Measurements from ENCODE around the gene RAB27A. TPM values are rescaled to one million over a fixed set of nuclear protein-coding genes. Genes with fewer than 3 reads are reported as not detected.

Gene RAB27A
- total and polyA plus RNA-seq, 2 of the 8 experiments (the other 6 are each of a cell fraction or from before 2014, with no cell fraction given) = 2.3 to 6.5 TPM

- no peak overlapping the region for H4K5ac ChIP-seq (ENCODE audit: insufficient read length, low read depth, low read length)
- no peaks in the 10 kb centered on the region for H3K4me1 ChIP-seq (replicated peaks in 1 of 4; ENCODE audit: control insufficient read depth in 3 of 4, insufficient read depth in 4 of 4, low read length in 3 of 4)
- H2BK12ac ChIP-seq (ENCODE audit: low read depth, low read length) = no peak overlapping the region
- no peak overlapping the region for H2BK120ac ChIP-seq (replicated peaks; ENCODE audit: low read depth, low read length)
- no peaks in the 10 kb centered on the region; a peak in 1 of 7 replicates for H3K27me3 ChIP-seq (replicated peaks in 1 of 4; ENCODE audit: control insufficient read depth in 3 of 4, extremely low read depth in 1 of 4, insufficient read depth in 3 of 4, low read length in 3 of 4)
- DNase-seq (ENCODE audit: low read depth in 1 of 2, low spot score in 2 of 2) (no peak), FAIRE-seq (no peak)
- H3K56ac ChIP-seq (replicated peaks; ENCODE audit: insufficient read length, low read depth, low read length) = no peak overlapping the region
- 100% methylated on average over 1 of the region's 1 CpG; no CpG with 5 or more reads in 1 of the 2 experiments for WGBS, 2 experiments (ENCODE audit: extremely low coverage in 1 of 2, insufficient coverage in 1 of 2, insufficient read length in 1 of 2, insufficient replicate concordance in 2 of 2, low coverage in 1 of 2, low lambda C conversion rate in 2 of 2, missing lambda C conversion rate in 1 of 2)
- no peak overlapping the region for H3K4ac ChIP-seq (replicated peaks; ENCODE audit: insufficient read length, low read depth, low read length)
- no peaks in the 10 kb centered on the region for H3K79me2 ChIP-seq (ENCODE audit: control insufficient read depth in 1 of 2, insufficient read depth in 2 of 2, low read length in 2 of 2)
- no peaks in the 10 kb centered on the region for H3K79me1 ChIP-seq (ENCODE audit: low read depth, low read length)
- H2BK5ac ChIP-seq (ENCODE audit: low read depth, low read length) = no peak overlapping the region
- H3K4me2 ChIP-seq (ENCODE audit: insufficient read depth in 1 of 2, low read depth in 2 of 2, low read length in 2 of 2) = no peak overlapping the region
- no peak overlapping the region for H3K14ac ChIP-seq (ENCODE audit: insufficient read length)
- H3K4me3 ChIP-seq (ENCODE audit: extremely low read depth in 1 of 4, insufficient read depth in 2 of 4, low read depth in 3 of 4, low read length in 4 of 4) = no peak overlapping the region
- H4K91ac ChIP-seq (replicated peaks; ENCODE audit: insufficient read length, low read length) = no peak overlapping the region
- no peak overlapping the region for H3K23ac ChIP-seq (ENCODE audit: insufficient read length)
- H3K27ac ChIP-seq (ENCODE audit: low read depth, low read length) = no peak overlapping the region
- no peaks in the 10 kb centered on the region for H3K36me3 ChIP-seq (ENCODE audit: control insufficient read depth in 2 of 4, insufficient read depth in 4 of 4, low read length in 3 of 4)
- no peak overlapping the region for H2BK20ac ChIP-seq (ENCODE audit: low read length)
- H2AK5ac ChIP-seq (ENCODE audit: low read depth, low read length) = no peak overlapping the region
- no peak overlapping the region for H3K18ac ChIP-seq (ENCODE audit: extremely low read depth, low read length)
- 0 out of 4 replicates have a peak, but pooled peaks cover 0 to 2% of the 10 kb centered on the region in 2 experiments for H3K9me3 ChIP-seq (ENCODE audit: insufficient read depth in 2 of 2, low read depth in 1 of 2, low read length in 1 of 2)
- TF ChIP-seq HDAC6 (IDR thresholded peaks at IDR 0.05; ENCODE audit: low read depth, low read length) = no peak
- TF ChIP-seq KDM4A (IDR thresholded peaks at IDR 0.05; ENCODE audit: low read depth, low read length, severe bottlenecking) = no peak
- no peak for TF ChIP-seq RNF2 (IDR thresholded peaks at IDR 0.05; ENCODE audit: borderline replicate concordance, low read depth, low read length, missing control alignments, poor library complexity, severe bottlenecking)
- TF ChIP-seq POU5F1 (IDR thresholded peaks at IDR 0.05; ENCODE audit: low read depth, low read length) = no peak
- ChIA-PET POLR2A (ENCODE audit: partially characterized antibody) (no interaction called here), CTCF (ENCODE audit: partially characterized antibody) (interaction anchor here (0.8 kb wide), 1 partner anchor 239 kb away, joined by 3 read pairs; no protein-coding TSS in a partner anchor)
- H3K23me2 ChIP-seq (ENCODE audit: low read depth, low read length) = peaks cover under 1% of the 10 kb centered on the region
- H2BK15ac ChIP-seq (ENCODE audit: low read length) = no peak overlapping the region
- H4K8ac ChIP-seq (ENCODE audit: extremely low read depth, insufficient read depth, low read length) = no peak overlapping the region
- no peak overlapping the region for H2AFZ ChIP-seq (ENCODE audit: low read length)
- H4K20me1 ChIP-seq (replicated peaks in 1 of 2; ENCODE audit: control insufficient read depth in 1 of 2, insufficient read depth in 2 of 2, low read length in 2 of 2) = no peaks in the 10 kb centered on the region
- H3K9ac ChIP-seq (replicated peaks in 1 of 4; ENCODE audit: extremely low read depth in 1 of 4, low read depth in 3 of 4, low read length in 3 of 4) = no peak overlapping the region
Observed at GRCh38 chr15:55202206-55202605, 87.4 kb downstream of the RAB27A start.
